K562 (cell line): ENCODE results near the gene ST6GALNAC3. TPM values are rescaled to one million over a fixed set of nuclear protein-coding genes. Genes with fewer than 3 reads are reported as not detected.

Experiments
- ATAC-seq: fragments of 200-7000 bp; cut with Tn5 transposase; 3 replicates; pipeline ENCODE4 v1.9.1; 2020; ENCODE audit warnings: moderate library complexity
- BruUV-seq: library from RNA; stranded (reverse); fragments of 400-500 nt; replicated peaks from 2 replicates; lab custom pipeline; 2021; lab: Mats Ljungman, UMichigan
- CTCF ChIA-PET: fragments of 300-600 bp; formaldehyde crosslinking; extraction: SDS; loops from one replicate; lab custom pipeline; 2021; ENCODE audit warnings: low intra/inter-chr PET ratio; lab: Yijun Ruan, JAX
- POLR2A ChIA-PET: fragments of 300-600, 350-650 bp; sonication (Branson Sonifier 250); formaldehyde crosslinking; extraction: SDS; loops from one replicate; lab custom pipeline; 2021; ENCODE audit warnings: antibody characterized with exemption, inconsistent platforms; lab: Yijun Ruan, JAX
- DNase-seq, 4 experiments: peaks; one replicate each; pipeline versions ENCODE4 v3.0.0 to v3.0.0-alpha.2; 2011 to 2018; ENCODE audit warnings: low spot score in 3 of 4, mixed read lengths in 3 of 4; ENCODE audit errors: extremely low read depth in 1 of 4
- FAIRE-seq: peaks from 2 replicates; lab custom pipeline; 2011; peaks lifted over from hg19 to GRCh38; lab: Jason Lieb, UNC
- H2AFZ ChIP-seq: 2 replicates; pipeline ENCODE4 v1.6.0; 2011; ENCODE audit warnings: low read depth, low read length, control low read depth, inconsistent platforms
- H3K27ac ChIP-seq: fragments of 200-600 bp; 3 replicates; pipeline ENCODE4 v1.8.0; 2011; ENCODE audit warnings: low read depth, mild to moderate bottlenecking, control low read depth, inconsistent platforms, low read length, moderate library complexity, mixed read lengths; ENCODE audit errors: extremely low read depth
- H3K27me3 ChIP-seq, 2 experiments: fragments of 300-600 bp in 1 of 2; 2 replicates in 1 of 2; 3 replicates in 1 of 2; pipeline versions ENCODE4 v1.6.0 to v1.8.0; 2011; ENCODE audit warnings: inconsistent platforms in 2 of 2, low read length in 2 of 2, mild to moderate bottlenecking in 1 of 2, mixed read lengths in 1 of 2, moderate library complexity in 1 of 2; ENCODE audit not compliant: control insufficient read depth in 2 of 2, insufficient read depth in 2 of 2
- H3K36me3 ChIP-seq: fragments of 300-600 bp; 3 replicates; pipeline ENCODE4 v1.8.0; 2011; ENCODE audit warnings: mild to moderate bottlenecking, low read length, inconsistent platforms; ENCODE audit not compliant: control insufficient read depth, insufficient read depth
- H3K4me1 ChIP-seq, 2 experiments: fragments of 200-600 bp in 1 of 2; replicated peaks in 1 of 2; 2 replicates in 1 of 2; 3 replicates in 1 of 2; pipeline versions ENCODE4 v1.5.1 to v1.8.0; 2011; ENCODE audit warnings: inconsistent platforms in 2 of 2, low read length in 2 of 2, mild to moderate bottlenecking in 1 of 2, mixed read lengths in 1 of 2, moderate library complexity in 1 of 2; ENCODE audit not compliant: control insufficient read depth in 2 of 2, insufficient read depth in 2 of 2
- H3K4me2 ChIP-seq: 2 replicates; pipeline ENCODE4 v1.6.1; 2011; ENCODE audit warnings: low read length, control low read depth, inconsistent platforms, mixed read lengths; ENCODE audit not compliant: insufficient read depth
- H3K4me3 ChIP-seq: fragments of 200-600 bp; sonication (generic), shearing (Covaris generic); 2 replicates; pipeline ENCODE4 v1.5.1; 2016; ENCODE audit warnings: control low read depth, inconsistent platforms
- H3K79me2 ChIP-seq: fragments of 200-600 bp; 3 replicates; pipeline ENCODE4 v1.8.0; 2011; ENCODE audit warnings: low read length, inconsistent platforms; ENCODE audit not compliant: control insufficient read depth, insufficient read depth
- H3K9ac ChIP-seq, 2 experiments: 2 replicates each; pipeline versions ENCODE4 v1.6.0 to v1.6.1; 2011; ENCODE audit warnings: low read depth in 2 of 2, low read length in 2 of 2, control low read depth in 1 of 2, inconsistent platforms in 1 of 2, mild to moderate bottlenecking in 1 of 2, mixed read lengths in 1 of 2; ENCODE audit not compliant: insufficient read depth in 1 of 2
- H3K9me1 ChIP-seq: one replicate; pipeline ENCODE4 v1.6.0; 2011; ENCODE audit warnings: inconsistent platforms, mild to moderate bottlenecking, low read length, moderate library complexity; ENCODE audit not compliant: control insufficient read depth, insufficient read depth
- H3K9me3 ChIP-seq: replicated peaks from 2 replicates; pipeline ENCODE4 v1.5.1; 2011; ENCODE audit warnings: low read depth, low read length, inconsistent platforms; ENCODE audit not compliant: control insufficient read depth, insufficient read depth
- H4K20me1 ChIP-seq: replicated peaks from 2 replicates; pipeline ENCODE4 v1.6.1; 2011; ENCODE audit warnings: low read length, inconsistent platforms, mixed read lengths; ENCODE audit not compliant: control insufficient read depth, insufficient read depth
- CHD1 ChIP-seq: fragments of 200-600 bp; sonication (generic); IDR thresholded peaks from one replicate; pipeline ENCODE4 v1.6.1; 2012; ENCODE audit warnings: mild to moderate bottlenecking, moderate library complexity, low read length, inconsistent platforms
- FOSL1 ChIP-seq: fragments of 200-800 bp; sonication (Bioruptor generic); conservative IDR thresholded peaks from 2 replicates; pipeline ENCODE4 v1.6.1; 2016; ENCODE audit warnings: missing genetic modification characterization, missing compliant biosample characterization
- GTF2F1 ChIP-seq: IDR thresholded peaks from 2 replicates; pipeline ENCODE4 v1.6.1; 2011; ENCODE audit warnings: low read depth, low read length, improper control_type of control experiment
- HDAC1 ChIP-seq, 2 experiments: fragments of 450-650 bp; IDR thresholded peaks; 2 replicates each; pipeline ENCODE4 v1.6.1; 2016 to 2017; ENCODE audit warnings: inconsistent platforms in 1 of 2, mild to moderate bottlenecking in 1 of 2, moderate library complexity in 1 of 2
- KLF13 ChIP-seq: fragments of 450-650 bp; IDR thresholded peaks from 2 replicates; pipeline ENCODE4 v1.6.1; 2016; ENCODE audit warnings: missing genetic modification characterization, low read depth, mild to moderate bottlenecking, missing compliant biosample characterization, moderate library complexity, borderline replicate concordance
- NCOR1 ChIP-seq: fragments of 450-650 bp; IDR thresholded peaks from 2 replicates; pipeline ENCODE4 v1.6.1; 2016; ENCODE audit warnings: mild to moderate bottlenecking, moderate library complexity
- NONO ChIP-seq, 2 experiments: fragments of 200-400 bp in 1 of 2; fragments of 450-650 bp in 1 of 2; formaldehyde crosslinking in 1 of 2; IDR thresholded peaks; 2 replicates each; pipeline ENCODE4 v1.6.1; 2017; ENCODE audit warnings: low read depth in 2 of 2, mild to moderate bottlenecking in 2 of 2, moderate library complexity in 2 of 2, low read length in 1 of 2
- POLR3A ChIP-seq: IDR thresholded peaks from 2 replicates; pipeline ENCODE4 v1.6.1; 2011; ENCODE audit warnings: borderline replicate concordance, mild to moderate bottlenecking, moderate library complexity; ENCODE audit not compliant: insufficient read length, insufficient read depth; ENCODE audit errors: extremely low read depth
- WHSC1 ChIP-seq: IDR thresholded peaks from one replicate; pipeline ENCODE4 v1.6.1; 2012; ENCODE audit warnings: low read length, control low read depth, inconsistent platforms
- ZKSCAN3 ChIP-seq: fragments of 250-450 bp; sonication (Bioruptor Pico); IDR thresholded peaks from 2 replicates; pipeline ENCODE4 v1.4.0; 2020
- ZNF778 ChIP-seq: fragments of 450-650 bp; formaldehyde crosslinking; IDR thresholded peaks from 2 replicates; pipeline ENCODE4 v1.4.0; 2020; ENCODE audit warnings: mild to moderate bottlenecking, moderate library complexity
- in situ Hi-C: fragments of 300-500 bp; cut with MboI; formaldehyde crosslinking; loops from 4 replicates; pipeline ENCODE4 v1.15.0; 2018; ENCODE audit warnings: inconsistent platforms, mixed read lengths
- intact Hi-C: fragments of 100-400 bp; cut with micrococcal nuclease; formaldehyde crosslinking; loops from 2 replicates; pipeline ENCODE4 v1.14.2; 2022
- polyA plus RNA-seq, 8 experiments: library from polyadenylated mRNA; depleted of rRNA in 4 of 8; stranded (reverse) in 5 of 8; unstranded in 3 of 8; fragments of >200 nt; fragmentation: Nextera tagmentation in 2 of 8; fragmentation: Illumina TruSeq in 1 of 8; extraction: Ambion mirVana in 2 of 8; extraction: Trizol in 1 of 8; gene quantifications; 2 replicates each; pipeline versions ENCODE4 v1.2.1 to v1.2.3, GENCODE V29; 2011 to 2014; ENCODE audit warnings: inconsistent platforms in 1 of 8, missing spikeins in 1 of 8
- total RNA-seq, 7 experiments: library from RNA; depleted of rRNA in 6 of 7; stranded (reverse); fragments of >200 nt in 6 of 7; fragmentation: Illumina TruSeq in 2 of 7; extraction: Trizol in 2 of 7; gene quantifications; 2 replicates each; pipeline versions ENCODE4 v1.2.1 to v1.2.3, GENCODE V29; 2011 to 2021; ENCODE audit warnings: low replicate concordance in 1 of 7
- TF ChIP-seq, protein P1 (sequence below): sonication (generic); formaldehyde crosslinking; IDR thresholded peaks from 2 replicates; pipeline ENCODE4 v1.8.1; 2023; ENCODE audit warnings: missing genetic modification reagents, mild to moderate bottlenecking, borderline replicate concordance
- TF ChIP-seq, protein P2 (sequence below): fragments of 450-650 bp; formaldehyde crosslinking; IDR thresholded peaks from 2 replicates; pipeline ENCODE4 v1.4.0; 2020; ENCODE audit warnings: mild to moderate bottlenecking, mixed read lengths
- TF ChIP-seq, protein P3 (sequence below): IDR thresholded peaks from 2 replicates; pipeline ENCODE4 v1.6.1; 2014; ENCODE audit warnings: antibody characterized with exemption
- TF ChIP-seq, protein P4 (sequence below): sonication (generic); formaldehyde crosslinking; IDR thresholded peaks from 2 replicates; pipeline ENCODE4 v1.8.0; 2022; ENCODE audit warnings: mild to moderate bottlenecking, low read depth, missing genetic modification reagents

ST6GALNAC3 gene
- total and polyA plus RNA-seq, 9 of the 15 experiments (the other 6 are each of a cell fraction or from before 2014, with no cell fraction given) = 0.04 to 0.29 (median 0.18) TPM; not detected in 6

DNA sequence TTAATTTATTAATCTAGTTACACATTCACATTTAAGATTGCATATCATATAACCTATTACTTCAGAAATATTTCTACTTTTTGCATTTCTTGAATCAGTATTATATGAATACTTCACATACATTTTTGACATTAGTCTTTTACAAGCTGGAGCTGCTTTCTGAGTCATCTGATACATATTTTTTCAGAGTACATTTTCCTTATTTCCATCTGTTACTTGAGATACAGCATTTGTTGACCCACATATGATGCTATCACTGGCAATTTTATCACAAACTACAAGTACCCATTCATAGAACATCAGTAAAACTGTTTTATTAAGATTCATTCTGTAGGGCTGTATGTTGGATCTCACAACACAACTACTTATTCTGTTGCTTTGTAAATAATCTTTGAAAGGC, 425.6 kb downstream of the ST6GALNAC3 start:
- POLR2A ChIA-PET = no interaction called here
- H4K20me1 ChIP-seq = no peaks in the 10 kb centered on the region
- no peak overlapping the region for H3K4me3 ChIP-seq
- no peaks in the 10 kb centered on the region for H3K27me3 ChIP-seq
- H3K9me1 ChIP-seq = no peaks in the 10 kb centered on the region
- no peak for FAIRE-seq
- no peak overlapping the region for H3K27ac ChIP-seq
- no peak for DNase-seq
- no peak overlapping the region for H2AFZ ChIP-seq
- no peaks in the 10 kb centered on the region for H3K9me3 ChIP-seq
- TF ChIP-seq HDAC1 (IDR thresholded peaks at IDR 0.05) = no peak
- TF ChIP-seq FOSL1 (tag) = no peak
- TF ChIP-seq WHSC1 = no peak
- no peak for TF ChIP-seq CHD1
- no peak for TF ChIP-seq KLF13 (tag)
- TF ChIP-seq, protein P1, sequence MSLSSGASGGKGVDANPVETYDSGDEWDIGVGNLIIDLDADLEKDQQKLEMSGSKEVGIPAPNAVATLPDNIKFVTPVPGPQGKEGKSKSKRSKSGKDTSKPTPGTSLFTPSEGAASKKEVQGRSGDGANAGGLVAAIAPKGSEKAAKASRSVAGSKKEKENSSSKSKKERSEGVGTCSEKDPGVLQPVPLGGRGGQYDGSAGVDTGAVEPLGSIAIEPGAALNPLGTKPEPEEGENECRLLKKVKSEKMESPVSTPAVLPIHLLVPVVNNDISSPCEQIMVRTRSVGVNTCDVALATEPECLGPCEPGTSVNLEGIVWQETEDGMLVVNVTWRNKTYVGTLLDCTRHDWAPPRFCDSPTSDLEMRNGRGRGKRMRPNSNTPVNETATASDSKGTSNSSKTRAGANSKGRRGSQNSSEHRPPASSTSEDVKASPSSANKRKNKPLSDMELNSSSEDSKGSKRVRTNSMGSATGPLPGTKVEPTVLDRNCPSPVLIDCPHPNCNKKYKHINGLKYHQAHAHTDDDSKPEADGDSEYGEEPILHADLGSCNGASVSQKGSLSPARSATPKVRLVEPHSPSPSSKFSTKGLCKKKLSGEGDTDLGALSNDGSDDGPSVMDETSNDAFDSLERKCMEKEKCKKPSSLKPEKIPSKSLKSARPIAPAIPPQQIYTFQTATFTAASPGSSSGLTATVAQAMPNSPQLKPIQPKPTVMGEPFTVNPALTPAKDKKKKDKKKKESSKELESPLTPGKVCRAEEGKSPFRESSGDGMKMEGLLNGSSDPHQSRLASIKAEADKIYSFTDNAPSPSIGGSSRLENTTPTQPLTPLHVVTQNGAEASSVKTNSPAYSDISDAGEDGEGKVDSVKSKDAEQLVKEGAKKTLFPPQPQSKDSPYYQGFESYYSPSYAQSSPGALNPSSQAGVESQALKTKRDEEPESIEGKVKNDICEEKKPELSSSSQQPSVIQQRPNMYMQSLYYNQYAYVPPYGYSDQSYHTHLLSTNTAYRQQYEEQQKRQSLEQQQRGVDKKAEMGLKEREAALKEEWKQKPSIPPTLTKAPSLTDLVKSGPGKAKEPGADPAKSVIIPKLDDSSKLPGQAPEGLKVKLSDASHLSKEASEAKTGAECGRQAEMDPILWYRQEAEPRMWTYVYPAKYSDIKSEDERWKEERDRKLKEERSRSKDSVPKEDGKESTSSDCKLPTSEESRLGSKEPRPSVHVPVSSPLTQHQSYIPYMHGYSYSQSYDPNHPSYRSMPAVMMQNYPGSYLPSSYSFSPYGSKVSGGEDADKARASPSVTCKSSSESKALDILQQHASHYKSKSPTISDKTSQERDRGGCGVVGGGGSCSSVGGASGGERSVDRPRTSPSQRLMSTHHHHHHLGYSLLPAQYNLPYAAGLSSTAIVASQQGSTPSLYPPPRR (CRISPR knock-in tag) = no peak
- TF ChIP-seq, protein P2, sequence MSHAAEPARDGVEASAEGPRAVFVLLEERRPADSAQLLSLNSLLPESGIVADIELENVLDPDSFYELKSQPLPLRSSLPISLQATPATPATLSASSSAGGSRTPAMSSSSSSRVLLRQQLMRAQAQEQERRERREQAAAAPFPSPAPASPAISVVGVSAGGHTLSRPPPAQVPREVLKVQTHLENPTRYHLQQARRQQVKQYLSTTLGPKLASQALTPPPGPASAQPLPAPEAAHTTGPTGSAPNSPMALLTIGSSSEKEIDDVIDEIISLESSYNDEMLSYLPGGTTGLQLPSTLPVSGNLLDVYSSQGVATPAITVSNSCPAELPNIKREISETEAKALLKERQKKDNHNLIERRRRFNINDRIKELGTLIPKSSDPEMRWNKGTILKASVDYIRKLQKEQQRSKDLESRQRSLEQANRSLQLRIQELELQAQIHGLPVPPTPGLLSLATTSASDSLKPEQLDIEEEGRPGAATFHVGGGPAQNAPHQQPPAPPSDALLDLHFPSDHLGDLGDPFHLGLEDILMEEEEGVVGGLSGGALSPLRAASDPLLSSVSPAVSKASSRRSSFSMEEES = no peak
- no peak for TF ChIP-seq GTF2F1
- TF ChIP-seq ZNF778 (CRISPR knock-in tag) = no peak
- no peak for TF ChIP-seq ZKSCAN3 (CRISPR knock-in tag)
- no peak for TF ChIP-seq POLR3A
- TF ChIP-seq, protein P3, sequence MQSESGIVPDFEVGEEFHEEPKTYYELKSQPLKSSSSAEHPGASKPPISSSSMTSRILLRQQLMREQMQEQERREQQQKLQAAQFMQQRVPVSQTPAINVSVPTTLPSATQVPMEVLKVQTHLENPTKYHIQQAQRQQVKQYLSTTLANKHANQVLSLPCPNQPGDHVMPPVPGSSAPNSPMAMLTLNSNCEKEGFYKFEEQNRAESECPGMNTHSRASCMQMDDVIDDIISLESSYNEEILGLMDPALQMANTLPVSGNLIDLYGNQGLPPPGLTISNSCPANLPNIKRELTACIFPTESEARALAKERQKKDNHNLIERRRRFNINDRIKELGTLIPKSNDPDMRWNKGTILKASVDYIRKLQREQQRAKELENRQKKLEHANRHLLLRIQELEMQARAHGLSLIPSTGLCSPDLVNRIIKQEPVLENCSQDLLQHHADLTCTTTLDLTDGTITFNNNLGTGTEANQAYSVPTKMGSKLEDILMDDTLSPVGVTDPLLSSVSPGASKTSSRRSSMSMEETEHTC = no peak
- no peak for TF ChIP-seq NONO (IDR thresholded peaks at IDR 0.05; ENCODE audit: low read depth in 2 of 2, low read length in 1 of 2)
- TF ChIP-seq, protein P4, sequence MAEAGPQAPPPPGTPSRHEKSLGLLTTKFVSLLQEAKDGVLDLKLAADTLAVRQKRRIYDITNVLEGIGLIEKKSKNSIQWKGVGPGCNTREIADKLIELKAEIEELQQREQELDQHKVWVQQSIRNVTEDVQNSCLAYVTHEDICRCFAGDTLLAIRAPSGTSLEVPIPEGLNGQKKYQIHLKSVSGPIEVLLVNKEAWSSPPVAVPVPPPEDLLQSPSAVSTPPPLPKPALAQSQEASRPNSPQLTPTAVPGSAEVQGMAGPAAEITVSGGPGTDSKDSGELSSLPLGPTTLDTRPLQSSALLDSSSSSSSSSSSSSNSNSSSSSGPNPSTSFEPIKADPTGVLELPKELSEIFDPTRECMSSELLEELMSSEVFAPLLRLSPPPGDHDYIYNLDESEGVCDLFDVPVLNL (CRISPR knock-in tag) = no peak
- TF ChIP-seq NCOR1 = no peak
- ATAC-seq = no peak
- H3K9ac ChIP-seq = no peak overlapping the region
- in situ Hi-C loops (no loop called here), intact Hi-C loops (no loop called here)
- CTCF ChIA-PET = no interaction called here
- H3K79me2 ChIP-seq = no peaks in the 10 kb centered on the region
- no peak overlapping the region for H3K4me2 ChIP-seq
- no TSS peak for BruUV-seq
- H3K4me1 ChIP-seq = no peaks in the 10 kb centered on the region
- no peaks in the 10 kb centered on the region for H3K36me3 ChIP-seq
